Pancreas (tissue), 10 donors: ENCODE data around the gene CYB5A. TPM values are rescaled to one million over a fixed set of nuclear protein-coding genes. Genes with fewer than 3 reads are reported as not detected.

Experiments
- ATAC-seq, 4 donors: fragments of 200-7000 bp; cut with Tn5 transposase; one replicate each; pipeline versions ENCODE4 v1.8.0 to v1.9.1; 2020; ENCODE audit warnings: mild to moderate bottlenecking in 4 of 4, moderate library complexity in 4 of 4
- DNase-seq, 6 donors: peaks; one replicate each; pipeline ENCODE4 v3.0.0-alpha.2; 2020
- FAIRE-seq: peaks from 2 replicates; lab custom pipeline; 2012; peaks lifted over from hg19 to GRCh38; lab: Jason Lieb, UNC
- H3K27ac ChIP-seq, 4 donors: fragments of 200-600 bp; sonication (generic); 1 replicate in 3 of 4; 2 replicates in 1 of 4; pipeline versions ENCODE4 v1.5.0 to v1.8.0; 2020
- H3K27me3 ChIP-seq, 4 donors: fragments of 200-600 bp; one replicate each; pipeline ENCODE4 v1.8.0; 2021
- H3K36me3 ChIP-seq, 3 donors: fragments of 200-600 bp; sonication (generic) in 1 of 3; one replicate each; pipeline versions ENCODE4 v1.5.0 to v1.8.0; 2020 to 2021
- H3K4me1 ChIP-seq, 3 donors: fragments of 200-600 bp; one replicate each; pipeline ENCODE4 v1.8.0; 2021
- H3K4me3 ChIP-seq, 4 donors: fragments of 200-600 bp; sonication (generic) in 2 of 4; one replicate each; pipeline versions ENCODE4 v1.5.0 to v1.8.0; 2020 to 2021
- H3K9me3 ChIP-seq, 4 donors: fragments of 200-600 bp; one replicate each; pipeline ENCODE4 v1.8.0; 2021
- CTCF ChIP-seq, 4 donors: fragments of 200-600 bp; sonication (generic) in 3 of 4; IDR thresholded peaks; one replicate each; pipeline versions ENCODE4 v1.5.0 to v1.8.0; 2021; ENCODE audit warnings: antibody characterized with exemption in 4 of 4
- WGBS, 2 donors: extraction: QIAGEN DNeasy Blood & Tissue Kit; methylation state at CpG; one replicate each; pipeline ENCODE4 v1.1.7; 2013; 5-methylcytosine and 5-hydroxymethylcytosine counted together
- intact Hi-C, 3 donors: fragments of 100-400 bp; cut with DNase I; formaldehyde crosslinking; loops; one replicate each; pipeline versions ENCODE4 v1.11.1 to v1.14.2; 2022
- polyA plus RNA-seq, 2 donors: library from polyadenylated mRNA; stranded (reverse); fragments of 200-250 nt; gene quantifications; one replicate each; pipeline ENCODE4 v1.2.3, GENCODE V29; 2013
- total RNA-seq, 6 donors: library from RNA; stranded (reverse); fragmentation: NEBNext Ultra II Directional in 4 of 6; extraction: Animal tissue kit (Norgen Biotek cat#: 25700) in 4 of 6; gene quantifications; one replicate each; pipeline versions ENCODE4 v1.2.1 to v1.2.4, GENCODE V29; 2021 to 2023
- donor health status: healthy with polysubstance abuse.
- donor health status: DM: no; HTN: no; CAD: no; lungs with moderate emphysema.
- donor health status: DM: no; HTN: no; CAD: no.
- donor health status: control.
- donor health status: control.
- donor health status: Bipolar disorder and iron deficiency.
- donor health status: DM: yes; HTN: yes; CAD: no.
- donor health status: DM: no; HTN: no; CAD: no.
- donor health status: DM: no; HTN: no; CAD: no.
- donor health status: DM: yes; HTN: yes; CAD: no.

CYB5A gene
- total and polyA plus RNA-seq, 8 donors, result 120 to 228 (median 177) TPM

- no peak for FAIRE-seq
- WGBS, 2 donors, result 29 to 31% methylated on average over 9 of the region's 9 CpGs
- H3K4me1 ChIP-seq, result peaks cover 0 to 17% (median 10%) of the 10 kb centered on the region in 3 donors
- DNase-seq, result no peak
- no peaks in the 10 kb centered on the region for H3K27me3 ChIP-seq
- peaks cover 0 to 29% (median 5%) of the 10 kb centered on the region in 3 donors for H3K36me3 ChIP-seq
- H3K4me3 ChIP-seq, result no peak overlapping the region
- no peaks in the 10 kb centered on the region for H3K9me3 ChIP-seq
- intact Hi-C loops, result no loop called here
- peak overlapping the region in 1 of 4 donors; percentile 42 for H3K27ac ChIP-seq
- peak; percentile 68 to 84 (median 72) for ATAC-seq
- TF ChIP-seq CTCF (IDR thresholded peaks at IDR 0.05), result no peak
These were observed 25.6 kb downstream of the CYB5A start for GRCh38 chr18:74266161-74266560.

- no peak for TF ChIP-seq CTCF (IDR thresholded peaks at IDR 0.05)
- peaks cover 0 to 14% (median 10%) of the 10 kb centered on the region in 3 donors for H3K4me1 ChIP-seq
These were observed 26.1 kb downstream of the CYB5A start for GRCh38 chr18:74265546-74266098.

GRCh38 chr18:74264303-74265020, 27.3 kb downstream of the CYB5A start:
- no peak overlapping the region for H3K4me3 ChIP-seq
- no peaks in the 10 kb centered on the region for H3K27me3 ChIP-seq
- ATAC-seq (no peak), FAIRE-seq (no peak), DNase-seq (no peak)
- H3K27ac ChIP-seq, result no peak overlapping the region
- H3K4me1 ChIP-seq, result peaks cover 0 to 10% (median 10%) of the 10 kb centered on the region in 3 donors
- intact Hi-C loops, result no loop called here
- 66 to 69% methylated on average over 10 of the region's 10 CpGs for WGBS, 2 donors
- no peaks in the 10 kb centered on the region for H3K9me3 ChIP-seq
- TF ChIP-seq CTCF (IDR thresholded peaks at IDR 0.05), result no peak
- H3K36me3 ChIP-seq, result peaks cover 0 to 32% (median 5%) of the 10 kb centered on the region in 3 donors

More at GRCh38 chr18:74265546-74266098, 26.1 kb downstream of the CYB5A start:
- Histone ChIP-seq H3K36me3 (peaks cover 0 to 32% (median 5%) of the 10 kb centered on the region in 3 donors), H3K27ac (peak overlapping the region in 1 of 4 donors; percentile 42), H3K9me3 (no peaks in the 10 kb centered on the region), H3K27me3 (no peaks in the 10 kb centered on the region), H3K4me3 (no peak overlapping the region)
- WGBS, 2 donors, result 76 to 85% methylated on average over 8 of the region's 8 CpGs
- DNase-seq (no peak), FAIRE-seq (no peak), ATAC-seq (no peak)
- intact Hi-C loops, result no loop called here

- Histone ChIP-seq H3K27me3 (no peaks in the 10 kb centered on the region), H3K4me1 (peaks cover 3 to 10% (median 5%) of the 10 kb centered on the region in 3 donors), H3K36me3 (peaks cover 0 to 40% (median 5%) of the 10 kb centered on the region in 3 donors), H3K27ac (no peak overlapping the region), H3K9me3 (no peaks in the 10 kb centered on the region), H3K4me3 (no peak overlapping the region)
- intact Hi-C loops, result no loop called here
- FAIRE-seq, result no peak
- no peak for ATAC-seq
- DNase-seq, result no peak
- TF ChIP-seq CTCF (IDR thresholded peaks at IDR 0.05), result no peak
- 61 to 62% methylated on average over 6 of the region's 6 CpGs for WGBS, 2 donors
These were observed 30.6 kb downstream of the CYB5A start for GRCh38 chr18:74261053-74261713.
